ENCODE results near the gene ZBTB37.

The ZBTB37 gene

DNA sequence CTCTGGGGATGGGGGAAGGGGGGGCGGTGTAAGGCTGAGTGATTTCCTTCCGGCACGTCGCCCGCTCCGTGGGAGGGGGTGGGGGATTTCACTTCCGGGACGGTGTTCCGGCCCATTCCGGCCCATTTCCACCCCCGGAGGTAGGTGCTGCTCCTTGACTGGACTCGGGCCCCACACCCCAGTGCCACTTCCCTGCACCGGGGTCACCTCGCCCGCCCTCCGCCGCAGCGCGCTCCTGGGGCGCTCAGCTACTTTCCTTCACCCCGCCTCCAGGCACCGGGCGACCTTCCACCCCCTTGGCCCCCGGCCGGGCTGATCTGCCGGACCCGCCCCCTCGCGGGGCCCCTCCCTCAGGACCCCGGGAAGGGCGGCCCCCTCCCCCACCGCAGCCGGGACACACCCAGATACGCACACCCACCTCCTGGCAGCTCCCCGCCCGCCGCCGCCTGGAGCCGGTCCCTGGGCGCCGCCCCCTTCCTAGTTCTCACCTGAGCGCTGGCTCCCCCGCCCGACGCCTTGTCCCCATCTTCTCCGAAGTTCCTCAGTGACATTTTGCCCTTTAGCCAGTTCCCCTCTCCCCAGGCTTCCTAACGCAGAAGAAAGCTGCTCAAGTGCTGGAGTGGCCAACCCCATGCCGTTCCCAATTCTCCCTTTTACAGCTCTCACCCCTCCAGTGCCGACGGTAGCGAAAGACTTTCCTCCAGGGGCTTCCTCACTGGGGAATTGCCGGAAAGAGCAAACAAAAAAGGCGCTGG lies at the start of gene ZBTB37:
Gene ZBTB37 (plus strand): TSS at position 115 of the 755 bp plus-strand sequence. CDS start 1,846 bp downstream, outside the sequence.
- peak; percentile 88 for DNase-seq (ENCODE audit: low spot score)
- peak within 1 kb of the TSS; percentile 95 for H3K27ac ChIP-seq
- CTCF ChIA-PET = interaction anchor here (0.6 to 1.1 kb wide), 3 partner anchors 45 to 1311 kb away, joined by 3 to 5 read pairs (median 3); no protein-coding TSS in a partner anchor
- TF ChIP-seq CTCF (conservative IDR thresholded peaks at IDR 0.05; ENCODE audit: low read depth) = no peak
- POLR2A ChIA-PET (ENCODE audit: low non-redundant PET) = interaction anchor here (0.6 to 1.1 kb wide), 5 partner anchors 29 to 1336 kb away, joined by 3 to 4 read pairs (median 4); no protein-coding TSS in a partner anchor

DNA sequence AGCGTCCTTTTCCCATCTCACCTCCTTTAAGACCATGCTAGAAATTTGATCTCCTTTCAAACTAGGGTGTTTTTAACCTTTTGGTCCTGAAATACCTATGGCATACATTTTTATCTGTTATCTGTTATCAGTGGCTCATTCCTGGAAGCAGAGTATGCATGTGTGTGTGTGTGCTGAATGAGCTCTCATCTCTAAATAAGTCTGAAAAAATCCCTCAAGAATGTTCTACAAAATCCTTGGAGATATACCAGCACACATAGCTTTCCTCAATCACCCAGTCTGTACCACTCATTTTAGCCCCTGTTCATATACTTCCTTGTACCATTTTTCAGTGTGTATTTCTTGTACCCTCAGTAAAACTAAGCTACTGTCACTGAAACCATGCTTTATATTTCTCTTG lies 49.7 kb upstream of the ZBTB37 start:
- CTCF ChIA-PET = no interaction called here
- no peak for DNase-seq (ENCODE audit: low spot score)
- TF ChIP-seq CTCF (conservative IDR thresholded peaks at IDR 0.05; ENCODE audit: low read depth) = no peak
- POLR2A ChIA-PET (ENCODE audit: low non-redundant PET) = no interaction called here
- H3K27ac ChIP-seq = no peak overlapping the region

DNA sequence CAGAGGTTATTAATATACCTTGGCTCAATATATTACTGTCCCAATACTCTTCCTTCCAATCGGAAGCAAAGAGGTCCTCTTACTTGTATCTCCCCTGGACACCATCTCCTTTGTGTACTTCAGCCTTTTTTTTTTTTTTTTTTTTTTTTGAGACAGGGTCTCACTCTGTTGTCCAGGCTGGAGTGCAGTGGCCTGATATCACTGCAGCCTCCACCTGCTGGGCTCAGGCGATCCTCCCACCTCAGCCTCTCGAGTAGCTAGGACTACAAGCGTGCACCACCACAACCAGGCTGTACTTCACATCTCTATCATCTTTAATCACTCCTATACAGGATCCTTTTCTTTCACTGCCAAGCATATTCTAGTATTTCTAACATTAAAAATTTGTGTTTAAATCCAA lies 46.5 kb upstream of the ZBTB37 start:
- CTCF ChIA-PET = no interaction called here
- no peak for DNase-seq (ENCODE audit: low spot score)
- POLR2A ChIA-PET (ENCODE audit: low non-redundant PET) = no interaction called here
- no peak for TF ChIP-seq CTCF (conservative IDR thresholded peaks at IDR 0.05; ENCODE audit: low read depth)
- H3K27ac ChIP-seq = no peak overlapping the region

DNA sequence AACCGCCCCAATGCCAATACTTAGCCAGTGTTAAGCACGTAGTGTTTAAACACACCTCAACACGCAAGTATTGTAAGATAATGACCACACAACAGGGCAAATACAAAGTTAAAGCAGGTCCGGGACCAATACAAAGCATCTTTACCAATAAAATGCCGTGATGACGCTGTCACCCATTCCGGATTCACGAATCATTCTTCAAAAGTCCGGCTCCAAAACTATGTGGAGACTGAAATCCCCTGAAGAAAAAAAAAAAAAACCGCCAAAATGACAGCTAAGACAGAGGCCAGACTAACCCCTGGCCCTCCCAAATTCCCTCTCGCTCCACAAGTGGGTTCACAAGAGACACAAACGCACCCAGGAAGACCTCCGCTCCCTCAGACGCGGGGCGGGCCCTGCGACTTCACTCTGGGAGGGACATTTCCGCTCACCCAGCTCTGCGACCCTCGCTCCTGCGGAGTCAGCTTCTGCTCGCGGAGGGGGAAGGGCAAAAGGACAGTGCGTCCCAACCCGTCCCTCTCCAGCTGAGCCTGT lies 44.3 kb upstream of the ZBTB37 start:
- H3K27ac ChIP-seq = peak overlapping the region; percentile 97
- ChIA-PET CTCF (interaction anchor here (0.5 to 0.7 kb wide), 4 partner anchors 20 to 1341 kb away, joined by 3 read pairs; no protein-coding TSS in a partner anchor), POLR2A (ENCODE audit: low non-redundant PET) (no interaction called here)
- TF ChIP-seq CTCF (conservative IDR thresholded peaks at IDR 0.05; ENCODE audit: low read depth) = no peak
- DNase-seq (ENCODE audit: low spot score) = no peak

- ChIA-PET POLR2A (ENCODE audit: low non-redundant PET) (no interaction called here), CTCF (interaction anchor here (0.6 to 1.2 kb wide), 6 partner anchors 19 to 1342 kb away, joined by 3 to 4 read pairs (median 3); no protein-coding TSS in a partner anchor)
- no peak; the same call in 1 of the 2 replicates for TF ChIP-seq CTCF (conservative IDR thresholded peaks at IDR 0.05; ENCODE audit: low read depth)
- DNase-seq (ENCODE audit: low spot score) = peak; percentile 93
- peak within 1 kb of the TSS; percentile 97 for H3K27ac ChIP-seq
Measured at GRCh38 chr1:173824315-173825081, 43.7 kb upstream of the ZBTB37 start, which contains the start of the genes CENPL and DARS2. Gene CENPL (minus strand): TSS chr1:173824883. CDS start chr1:173811299, 13,584 bp downstream. Gene DARS2 (plus strand): TSS chr1:173824673. CDS start chr1:173825230, 557 bp downstream.

- DNase-seq (ENCODE audit: low spot score) = no peak
- peak overlapping the region; percentile 45 for H3K27ac ChIP-seq
- CTCF ChIA-PET = interaction anchor here (0.6 kb wide), 1 partner anchor 400 kb away, joined by 5 read pairs; no protein-coding TSS in a partner anchor
- TF ChIP-seq CTCF (conservative IDR thresholded peaks at IDR 0.05; ENCODE audit: low read depth) = no peak
- POLR2A ChIA-PET (ENCODE audit: low non-redundant PET) = no interaction called here
Measured at GRCh38 chr1:173827611-173828010, 40.6 kb upstream of the ZBTB37 start.

Measured in RWPE1 (cell line).